Trophoblast cell (in vitro differentiated cells and primary cell): ENCODE results near the gene HPD.

Experiments
- DNase-seq, 2 donors: peaks; one replicate each; pipeline ENCODE4 v3.0.0-alpha.2; 2016
- H2AFZ ChIP-seq: 2 replicates; pipeline ENCODE4 v1.6.1; 2013; ENCODE audit warnings: low read length, moderate library complexity, mild to moderate bottlenecking; ENCODE audit not compliant: insufficient read depth, poor library complexity
- H2AK5ac ChIP-seq: 2 replicates; pipeline ENCODE4 v1.6.1; 2013; ENCODE audit warnings: mild to moderate bottlenecking, low read length
- H2BK120ac ChIP-seq: 2 replicates; pipeline ENCODE4 v1.6.1; 2013; ENCODE audit warnings: low read length, mild to moderate bottlenecking, moderate library complexity; ENCODE audit not compliant: insufficient read depth, poor library complexity
- H2BK12ac ChIP-seq: 2 replicates; pipeline ENCODE4 v1.6.1; 2013; ENCODE audit warnings: mild to moderate bottlenecking, low read length, moderate library complexity
- H2BK5ac ChIP-seq: 2 replicates; pipeline ENCODE4 v1.6.1; 2013; ENCODE audit warnings: low read length, low read depth, moderate library complexity, mild to moderate bottlenecking; ENCODE audit not compliant: poor library complexity
- H3K14ac ChIP-seq: 2 replicates; pipeline ENCODE4 v1.6.1; 2013; ENCODE audit warnings: mild to moderate bottlenecking, low read length
- H3K18ac ChIP-seq: 2 replicates; pipeline ENCODE4 v1.6.1; 2013; ENCODE audit warnings: mild to moderate bottlenecking, low read length
- H3K23ac ChIP-seq: 2 replicates; pipeline ENCODE4 v1.6.1; 2013; ENCODE audit warnings: low read length
- H3K27ac ChIP-seq: 2 replicates; pipeline ENCODE4 v1.5.1; 2013; ENCODE audit warnings: low read depth, mild to moderate bottlenecking, inconsistent platforms, low read length, moderate library complexity
- H3K27me3 ChIP-seq: 2 replicates; pipeline ENCODE4 v1.6.1; 2013; ENCODE audit warnings: inconsistent platforms, mild to moderate bottlenecking, low read length, moderate library complexity; ENCODE audit not compliant: insufficient read depth
- H3K36me3 ChIP-seq, 2 experiments: 1 replicate in 1 of 2; 2 replicates in 1 of 2; pipeline ENCODE4 v1.6.1; 2013; ENCODE audit warnings: low read length in 2 of 2, mild to moderate bottlenecking in 2 of 2, moderate library complexity in 1 of 2; ENCODE audit not compliant: insufficient read depth in 2 of 2, control insufficient read depth in 1 of 2
- H3K4ac ChIP-seq: 2 replicates; pipeline ENCODE4 v1.6.1; 2013; ENCODE audit warnings: low read depth, mild to moderate bottlenecking, low read length, moderate library complexity
- H3K4me1 ChIP-seq, 2 experiments: 1 replicate in 1 of 2; 2 replicates in 1 of 2; pipeline ENCODE4 v1.6.1; 2013; ENCODE audit warnings: low read length in 2 of 2, mild to moderate bottlenecking in 2 of 2, moderate library complexity in 1 of 2; ENCODE audit not compliant: insufficient read depth in 2 of 2, control insufficient read depth in 1 of 2
- H3K4me2 ChIP-seq: 2 replicates; pipeline ENCODE4 v1.6.1; 2013; ENCODE audit warnings: inconsistent platforms, mild to moderate bottlenecking, low read length, moderate library complexity
- H3K4me3 ChIP-seq: 2 replicates; pipeline ENCODE4 v1.5.1; 2013; ENCODE audit warnings: mild to moderate bottlenecking, low read depth, low read length, inconsistent platforms
- H3K79me1 ChIP-seq: one replicate; pipeline ENCODE4 v1.6.1; 2013; ENCODE audit warnings: low read length
- H3K79me2 ChIP-seq: 2 replicates; pipeline ENCODE4 v1.6.1; 2013; ENCODE audit warnings: low read length, mild to moderate bottlenecking; ENCODE audit not compliant: control insufficient read depth, insufficient read depth, poor library complexity
- H3K9ac ChIP-seq: 2 replicates; pipeline ENCODE4 v1.6.1; 2013; ENCODE audit warnings: mild to moderate bottlenecking, low read length
- H3K9me3 ChIP-seq: 2 replicates; pipeline ENCODE4 v1.6.1; 2013; ENCODE audit warnings: low read depth, mild to moderate bottlenecking, control low read depth, inconsistent platforms, low read length; ENCODE audit not compliant: insufficient read depth
- H4K12ac ChIP-seq: 2 replicates; pipeline ENCODE4 v1.6.1; 2013; ENCODE audit warnings: low read depth, mild to moderate bottlenecking, low read length, moderate library complexity
- H4K8ac ChIP-seq: 2 replicates; pipeline ENCODE4 v1.6.1; 2013; ENCODE audit warnings: low read depth, mild to moderate bottlenecking, low read length, moderate library complexity
- H4K91ac ChIP-seq: one replicate; pipeline ENCODE4 v1.6.1; 2013; ENCODE audit warnings: low read depth, mild to moderate bottlenecking, low read length, moderate library complexity
- WGBS: extraction: QIAGEN DNeasy Blood & Tissue Kit; methylation state at CpG from one replicate; pipeline ENCODE4 v1.1.7; 2013; ENCODE audit warnings: missing lambda C conversion rate; ENCODE audit not compliant: insufficient read length, insufficient coverage; ENCODE audit errors: extremely low coverage; 5-methylcytosine and 5-hydroxymethylcytosine counted together

Gene HPD

GRCh38 chr12:121800694-121801594, 57.7 kb downstream of the HPD start:
- H3K4me2 ChIP-seq, result peak overlapping the region; percentile 78
- peak overlapping the region; percentile 99 for H4K8ac ChIP-seq
- H3K9ac ChIP-seq, result peak overlapping the region; percentile 99
- DNase-seq, result peak; percentile 82 to 88
- peak overlapping the region; percentile 100 for H4K91ac ChIP-seq
- H4K12ac ChIP-seq, result peak overlapping the region; percentile 97
- peaks cover 12 to 23% of the 10 kb centered on the region in 2 experiments for H3K36me3 ChIP-seq
- peak overlapping the region; percentile 100 for H3K27ac ChIP-seq
- peak overlapping the region; percentile 100 for H2BK5ac ChIP-seq
- peak overlapping the region; percentile 64 for H2BK12ac ChIP-seq
- H2AFZ ChIP-seq, result peak overlapping the region; percentile 84
- H2AK5ac ChIP-seq, result peak overlapping the region; percentile 100
- peak overlapping the region; percentile 100 for H3K14ac ChIP-seq
- H3K9me3 ChIP-seq, result no peaks in the 10 kb centered on the region
- peak overlapping the region; percentile 74 for H3K4me3 ChIP-seq
- H3K79me1 ChIP-seq, result peaks cover 52% of the 10 kb centered on the region
- H2BK120ac ChIP-seq, result peak overlapping the region; percentile 99
- H3K18ac ChIP-seq, result peak overlapping the region; percentile 98
- H3K23ac ChIP-seq, result no peak overlapping the region
- H3K4ac ChIP-seq, result peak overlapping the region; percentile 100
- peaks cover 21 to 33% of the 10 kb centered on the region in 2 experiments for H3K4me1 ChIP-seq
- peaks cover 50% of the 10 kb centered on the region for H3K79me2 ChIP-seq
- H3K27me3 ChIP-seq, result no peaks in the 10 kb centered on the region
- no CpG with 5 or more reads among the region's 86 CpGs for WGBS

- Histone ChIP-seq H2BK120ac (peak overlapping the region; percentile 96), H2BK12ac (peak overlapping the region; percentile 91), H3K79me2 (peaks cover 44% of the 10 kb centered on the region), H2BK5ac (peak overlapping the region; percentile 100), H3K14ac (peak overlapping the region; percentile 100), H3K79me1 (peaks cover 49% of the 10 kb centered on the region), H4K12ac (peak overlapping the region; percentile 96), H3K27me3 (no peaks in the 10 kb centered on the region), H3K4me1 (peaks cover 18 to 33% of the 10 kb centered on the region in 2 experiments), H3K4ac (peak overlapping the region; percentile 100), H2AK5ac (peak overlapping the region; percentile 100), H3K9ac (peak overlapping the region; percentile 99), H3K4me3 (peak overlapping the region; percentile 74), H3K36me3 (peaks cover 18 to 29% of the 10 kb centered on the region in 2 experiments), H2AFZ (peak overlapping the region; percentile 84), H3K9me3 (no peaks in the 10 kb centered on the region), H4K91ac (peak overlapping the region; percentile 100), H4K8ac (peak overlapping the region; percentile 99), H3K27ac (peak overlapping the region; percentile 100), H3K18ac (peak overlapping the region; percentile 99), H3K4me2 (peak overlapping the region; percentile 78), H3K23ac (no peak overlapping the region)
- no CpG with 5 or more reads among the region's 84 CpGs for WGBS
- DNase-seq, result peak; percentile 81 to 86
Observed at GRCh38 chr12:121799842-121800693, 58.6 kb downstream of the HPD start.

- Histone ChIP-seq H2BK12ac (peak overlapping the region; percentile 91), H3K9ac (peak overlapping the region; percentile 80), H3K36me3 (peaks cover 18 to 31% of the 10 kb centered on the region in 2 experiments), H2BK120ac (peak overlapping the region; percentile 96), H3K14ac (peak overlapping the region; percentile 100), H2AK5ac (peak overlapping the region; percentile 100), H3K4me1 (peaks cover 23 to 39% of the 10 kb centered on the region in 2 experiments), H2BK5ac (peak overlapping the region; percentile 100), H3K79me1 (peaks cover 51% of the 10 kb centered on the region), H3K27ac (peak overlapping the region; percentile 100), H2AFZ (peak overlapping the region; percentile 72), H4K8ac (peak overlapping the region; percentile 95), H3K27me3 (no peaks in the 10 kb centered on the region), H4K12ac (peak overlapping the region; percentile 96), H3K4me3 (peak overlapping the region; percentile 72), H3K23ac (no peak overlapping the region), H3K18ac (peak overlapping the region; percentile 99), H3K79me2 (peaks cover 37% of the 10 kb centered on the region), H3K9me3 (no peaks in the 10 kb centered on the region), H4K91ac (peak overlapping the region; percentile 100), H3K4me2 (peak overlapping the region; percentile 78), H3K4ac (peak overlapping the region; percentile 99)
- peak; percentile 78 to 80 for DNase-seq
- WGBS, result no CpG with 5 or more reads among the region's 30 CpGs
Observed at GRCh38 chr12:121799156-121799841, 59.4 kb downstream of the HPD start.
